ENCODE measurements around the gene YY1AP1. TPM values are rescaled to one million over a fixed set of nuclear protein-coding genes. Genes with fewer than 3 reads are reported as not detected.
"Not testable (repeated sequence)": the region's sequence is repeated elsewhere in the genome, so short reads cannot be mapped to it uniquely, and the experiment has no call there.

YY1AP1 gene, protein sequence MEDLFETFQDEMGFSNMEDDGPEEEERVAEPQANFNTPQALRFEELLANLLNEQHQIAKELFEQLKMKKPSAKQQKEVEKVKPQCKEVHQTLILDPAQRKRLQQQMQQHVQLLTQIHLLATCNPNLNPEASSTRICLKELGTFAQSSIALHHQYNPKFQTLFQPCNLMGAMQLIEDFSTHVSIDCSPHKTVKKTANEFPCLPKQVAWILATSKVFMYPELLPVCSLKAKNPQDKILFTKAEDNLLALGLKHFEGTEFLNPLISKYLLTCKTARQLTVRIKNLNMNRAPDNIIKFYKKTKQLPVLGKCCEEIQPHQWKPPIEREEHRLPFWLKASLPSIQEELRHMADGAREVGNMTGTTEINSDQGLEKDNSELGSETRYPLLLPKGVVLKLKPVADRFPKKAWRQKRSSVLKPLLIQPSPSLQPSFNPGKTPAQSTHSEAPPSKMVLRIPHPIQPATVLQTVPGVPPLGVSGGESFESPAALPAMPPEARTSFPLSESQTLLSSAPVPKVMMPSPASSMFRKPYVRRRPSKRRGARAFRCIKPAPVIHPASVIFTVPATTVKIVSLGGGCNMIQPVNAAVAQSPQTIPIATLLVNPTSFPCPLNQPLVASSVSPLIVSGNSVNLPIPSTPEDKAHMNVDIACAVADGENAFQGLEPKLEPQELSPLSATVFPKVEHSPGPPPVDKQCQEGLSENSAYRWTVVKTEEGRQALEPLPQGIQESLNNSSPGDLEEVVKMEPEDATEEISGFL
- polyA plus RNA-seq (2013, experiment 1 of 2) = 40.9 TPM
- polyA plus RNA-seq (2013, experiment 2 of 2) = 42.6 TPM

GRCh38 chr1:155688324-155689080 lies at the start of gene YY1AP1:
TSS of gene YY1AP1 (minus strand) at chr1:155688774. CDS start at chr1:155680436, 8,338 bp downstream.
- WGBS, 2 experiments (ENCODE audit: insufficient coverage in 2 of 2) = 0% methylated on average over 46 to 73 of the region's 81 CpGs
- H3K4me3 ChIP-seq (ENCODE audit: extremely low read depth, insufficient read depth, low read length, poor library complexity, severe bottlenecking) = peak within 1 kb of the TSS; percentile 93
- peaks cover 22% of the 10 kb centered on the region for H3K9me3 ChIP-seq (ENCODE audit: control insufficient read depth, low read length)
- H3K4me1 ChIP-seq (ENCODE audit: control insufficient read depth, insufficient read depth, low read length, poor library complexity, severe bottlenecking) = peaks cover 3% of the 10 kb centered on the region
- peaks cover 39% of the 10 kb centered on the region for H3K36me3 ChIP-seq (ENCODE audit: control insufficient read depth, insufficient read depth, low read length)
- H3K27ac ChIP-seq (ENCODE audit: low read depth, low read length, severe bottlenecking) = peak within 1 kb of the TSS; percentile 100

DNA sequence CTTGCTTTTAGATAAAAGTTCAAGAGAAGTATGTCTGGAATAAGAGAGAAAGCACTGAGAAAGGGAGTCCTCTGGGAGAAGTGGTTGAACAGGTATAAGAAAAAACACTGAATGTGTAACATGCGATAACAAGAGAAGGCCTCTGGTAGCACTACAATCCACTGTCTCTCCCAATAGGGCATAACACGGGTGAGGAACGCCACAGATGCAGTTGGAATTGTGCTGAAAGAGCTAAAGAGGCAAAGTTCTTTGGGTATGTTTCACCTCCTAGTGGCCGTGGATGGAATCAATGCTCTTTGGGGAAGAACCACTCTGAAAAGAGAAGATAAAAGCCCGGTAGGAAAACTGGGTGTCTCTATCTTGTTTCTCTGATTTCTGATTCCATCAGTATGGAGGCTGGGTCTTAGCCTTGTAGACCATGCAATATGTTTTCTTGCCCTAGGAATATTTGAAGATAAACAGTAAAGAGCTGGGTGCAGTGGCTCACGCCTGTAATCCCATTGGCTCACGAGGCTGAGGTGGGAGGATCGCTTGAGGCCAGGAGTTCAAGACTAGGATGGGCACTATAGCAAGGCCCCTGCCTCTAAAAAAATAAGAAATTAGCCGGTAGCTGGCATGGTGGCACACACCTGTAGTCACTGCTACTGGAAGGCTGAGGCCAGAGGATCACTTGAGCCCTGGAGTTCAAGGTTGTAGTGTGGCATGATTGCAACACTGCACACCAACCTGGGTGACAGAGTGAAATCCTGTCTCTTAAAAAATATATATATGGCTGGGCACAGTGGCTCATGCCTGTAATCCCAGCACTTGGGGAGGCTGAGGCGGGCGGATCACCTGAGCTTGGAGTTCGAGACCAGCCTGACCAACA lies 40.7 kb upstream of the YY1AP1 start:
- H3K36me3 ChIP-seq (ENCODE audit: control insufficient read depth, insufficient read depth, low read length) = peaks cover 78% of the 10 kb centered on the region
- peak overlapping the region; percentile 13 for H3K27ac ChIP-seq (ENCODE audit: low read depth, low read length, severe bottlenecking)
- WGBS, 2 experiments (ENCODE audit: insufficient coverage in 2 of 2) = 74 to 85% methylated on average over 9 to 10 of the region's 12 CpGs
- no peaks in the 10 kb centered on the region for H3K9me3 ChIP-seq (ENCODE audit: control insufficient read depth, low read length)
- no peaks in the 10 kb centered on the region for H3K4me1 ChIP-seq (ENCODE audit: control insufficient read depth, insufficient read depth, low read length, poor library complexity, severe bottlenecking)
- H3K4me3 ChIP-seq (ENCODE audit: extremely low read depth, insufficient read depth, low read length, poor library complexity, severe bottlenecking) = no peak overlapping the region

GRCh38 chr1:155725142-155725541 lies 36.6 kb upstream of the YY1AP1 start:
- H3K4me3 ChIP-seq (ENCODE audit: extremely low read depth, insufficient read depth, low read length, poor library complexity, severe bottlenecking) = no peak overlapping the region
- no peak overlapping the region for H3K27ac ChIP-seq (ENCODE audit: low read depth, low read length, severe bottlenecking)
- H3K4me1 ChIP-seq (ENCODE audit: control insufficient read depth, insufficient read depth, low read length, poor library complexity, severe bottlenecking) = no peaks in the 10 kb centered on the region
- no peaks in the 10 kb centered on the region for H3K9me3 ChIP-seq (ENCODE audit: control insufficient read depth, low read length)
- peaks cover 77% of the 10 kb centered on the region for H3K36me3 ChIP-seq (ENCODE audit: control insufficient read depth, insufficient read depth, low read length)
- WGBS, 2 experiments (ENCODE audit: insufficient coverage in 2 of 2) = no CpG with 5 or more reads among the region's 3 CpGs

DNA sequence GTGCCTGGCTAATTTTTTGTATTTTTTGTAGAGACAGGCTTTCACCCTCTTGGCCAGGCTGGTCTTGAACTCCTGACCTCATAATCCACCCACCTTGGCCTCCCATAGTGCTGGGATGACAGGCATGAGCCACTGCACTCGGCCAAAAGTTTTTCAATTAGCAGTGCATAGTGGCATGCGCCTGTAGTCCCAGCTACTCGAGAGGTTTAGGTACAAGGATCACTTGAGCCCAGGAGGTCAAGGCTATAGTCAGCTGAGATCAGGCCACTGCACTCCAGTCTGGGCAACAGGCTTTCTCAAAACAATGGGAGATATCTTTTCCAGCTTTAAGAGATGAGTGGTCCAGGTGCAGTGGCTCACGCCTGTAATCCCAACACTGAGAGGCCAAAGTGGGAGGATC lies 31.1 kb upstream of the YY1AP1 start:
- no peaks in the 10 kb centered on the region for H3K4me1 ChIP-seq (ENCODE audit: control insufficient read depth, insufficient read depth, low read length, poor library complexity, severe bottlenecking)
- no peak overlapping the region for H3K27ac ChIP-seq (ENCODE audit: low read depth, low read length, severe bottlenecking)
- H3K4me3 ChIP-seq (ENCODE audit: extremely low read depth, insufficient read depth, low read length, poor library complexity, severe bottlenecking) = no peak overlapping the region
- no peaks in the 10 kb centered on the region for H3K9me3 ChIP-seq (ENCODE audit: control insufficient read depth, low read length)
- 94 to 100% methylated on average over 3 to 4 of the region's 4 CpGs for WGBS, 2 experiments (ENCODE audit: insufficient coverage in 2 of 2)
- H3K36me3 ChIP-seq (ENCODE audit: control insufficient read depth, insufficient read depth, low read length) = peaks cover 81% of the 10 kb centered on the region

GRCh38 chr1:155718524-155719115 lies 30.0 kb upstream of the YY1AP1 start:
- not testable (repeated sequence) for H3K4me1 ChIP-seq (ENCODE audit: control insufficient read depth, insufficient read depth, low read length, poor library complexity, severe bottlenecking); H3K27ac ChIP-seq (ENCODE audit: low read depth, low read length, severe bottlenecking); H3K4me3 ChIP-seq (ENCODE audit: extremely low read depth, insufficient read depth, low read length, poor library complexity, severe bottlenecking); H3K9me3 ChIP-seq (ENCODE audit: control insufficient read depth, low read length)
- H3K36me3 ChIP-seq (ENCODE audit: control insufficient read depth, insufficient read depth, low read length) = peaks cover 84% of the 10 kb centered on the region
- 89 to 100% methylated on average over 4 to 5 of the region's 6 CpGs for WGBS, 2 experiments (ENCODE audit: insufficient coverage in 2 of 2)

DNA sequence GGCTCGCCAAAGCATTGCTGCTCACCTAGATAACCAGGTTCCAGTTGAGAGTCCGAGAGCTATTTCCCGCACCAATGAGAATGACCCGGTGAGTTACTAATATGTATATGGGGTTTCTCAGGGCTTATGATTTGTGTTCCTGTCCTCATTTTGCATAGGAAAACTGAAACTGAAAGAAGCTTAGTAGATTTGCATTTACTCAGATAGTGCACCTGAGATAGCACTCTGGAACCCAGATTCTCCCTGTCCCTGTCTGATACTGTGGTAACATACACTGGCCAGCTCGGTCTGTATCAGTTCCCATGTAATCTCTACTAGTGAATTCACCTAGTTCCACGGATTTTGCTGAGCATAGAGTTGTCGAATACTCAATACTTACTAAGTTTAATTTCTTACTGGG lies 28.5 kb upstream of the YY1AP1 start:
- 83 to 94% methylated on average over 3 to 5 of the region's 7 CpGs for WGBS, 2 experiments (ENCODE audit: insufficient coverage in 2 of 2)
- no peaks in the 10 kb centered on the region for H3K4me1 ChIP-seq (ENCODE audit: control insufficient read depth, insufficient read depth, low read length, poor library complexity, severe bottlenecking)
- peaks cover 87% of the 10 kb centered on the region for H3K36me3 ChIP-seq (ENCODE audit: control insufficient read depth, insufficient read depth, low read length)
- no peak overlapping the region for H3K27ac ChIP-seq (ENCODE audit: low read depth, low read length, severe bottlenecking)
- H3K4me3 ChIP-seq (ENCODE audit: extremely low read depth, insufficient read depth, low read length, poor library complexity, severe bottlenecking) = no peak overlapping the region
- no peaks in the 10 kb centered on the region for H3K9me3 ChIP-seq (ENCODE audit: control insufficient read depth, low read length)

GRCh38 chr1:155715777-155716176 lies 27.2 kb upstream of the YY1AP1 start:
- Histone ChIP-seq H3K27ac (ENCODE audit: low read depth, low read length, severe bottlenecking) (no peak overlapping the region), H3K9me3 (ENCODE audit: control insufficient read depth, low read length) (no peaks in the 10 kb centered on the region), H3K4me1 (ENCODE audit: control insufficient read depth, insufficient read depth, low read length, poor library complexity, severe bottlenecking) (no peaks in the 10 kb centered on the region), H3K4me3 (ENCODE audit: extremely low read depth, insufficient read depth, low read length, poor library complexity, severe bottlenecking) (no peak overlapping the region), H3K36me3 (ENCODE audit: control insufficient read depth, insufficient read depth, low read length) (peaks cover 76% of the 10 kb centered on the region)
- WGBS, 2 experiments (ENCODE audit: insufficient coverage in 2 of 2) = 100% methylated on average over 2 of the region's 5 CpGs

DNA sequence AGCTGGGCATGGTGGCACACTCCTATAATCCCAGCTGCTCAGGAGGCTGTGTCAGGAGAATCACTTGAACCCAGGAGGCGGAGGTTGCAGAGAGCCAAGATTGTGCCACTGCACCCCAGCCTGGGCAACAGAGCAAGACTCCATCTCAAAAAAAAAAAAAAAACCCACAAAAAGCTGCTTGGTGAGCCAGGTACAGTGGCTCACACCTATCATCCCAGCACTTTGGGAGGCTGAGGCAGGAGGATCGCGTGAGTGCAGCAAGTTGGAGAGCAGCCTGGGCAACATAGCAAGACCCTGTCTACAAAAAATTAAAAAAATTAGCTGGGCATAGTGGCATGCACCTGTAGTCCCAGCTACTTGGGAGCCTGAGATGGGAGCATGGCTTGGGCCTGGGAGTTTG lies 26.5 kb upstream of the YY1AP1 start:
- not testable (repeated sequence) for H3K9me3 ChIP-seq (ENCODE audit: control insufficient read depth, low read length); H3K4me1 ChIP-seq (ENCODE audit: control insufficient read depth, insufficient read depth, low read length, poor library complexity, severe bottlenecking); H3K4me3 ChIP-seq (ENCODE audit: extremely low read depth, insufficient read depth, low read length, poor library complexity, severe bottlenecking); H3K27ac ChIP-seq (ENCODE audit: low read depth, low read length, severe bottlenecking)
- H3K36me3 ChIP-seq (ENCODE audit: control insufficient read depth, insufficient read depth, low read length) = peaks cover 68% of the 10 kb centered on the region
- 89 to 100% methylated on average over 1 to 2 of the region's 3 CpGs for WGBS, 2 experiments (ENCODE audit: insufficient coverage in 2 of 2)

GRCh38 chr1:155713075-155713474 lies 24.5 kb upstream of the YY1AP1 start:
- 100% methylated on average over 1 of the region's 2 CpGs; no CpG with 5 or more reads in 1 of the 2 experiments for WGBS, 2 experiments (ENCODE audit: insufficient coverage in 2 of 2)
- no peak overlapping the region for H3K27ac ChIP-seq (ENCODE audit: low read depth, low read length, severe bottlenecking)
- H3K9me3 ChIP-seq (ENCODE audit: control insufficient read depth, low read length) = peaks cover 3% of the 10 kb centered on the region
- peaks cover 72% of the 10 kb centered on the region for H3K36me3 ChIP-seq (ENCODE audit: control insufficient read depth, insufficient read depth, low read length)
- no peaks in the 10 kb centered on the region for H3K4me1 ChIP-seq (ENCODE audit: control insufficient read depth, insufficient read depth, low read length, poor library complexity, severe bottlenecking)
- H3K4me3 ChIP-seq (ENCODE audit: extremely low read depth, insufficient read depth, low read length, poor library complexity, severe bottlenecking) = no peak overlapping the region
